ENCODE measurements around the gene ZBTB42. TPM values are rescaled to one million over a fixed set of nuclear protein-coding genes. Genes with fewer than 3 reads are reported as not detected.

ZBTB42 gene
- total and polyA plus RNA-seq, 2 of the 13 experiments (the other 11 are each of a cell fraction or from before 2014, with no cell fraction given) = 2.8 to 4.2 TPM

DNA sequence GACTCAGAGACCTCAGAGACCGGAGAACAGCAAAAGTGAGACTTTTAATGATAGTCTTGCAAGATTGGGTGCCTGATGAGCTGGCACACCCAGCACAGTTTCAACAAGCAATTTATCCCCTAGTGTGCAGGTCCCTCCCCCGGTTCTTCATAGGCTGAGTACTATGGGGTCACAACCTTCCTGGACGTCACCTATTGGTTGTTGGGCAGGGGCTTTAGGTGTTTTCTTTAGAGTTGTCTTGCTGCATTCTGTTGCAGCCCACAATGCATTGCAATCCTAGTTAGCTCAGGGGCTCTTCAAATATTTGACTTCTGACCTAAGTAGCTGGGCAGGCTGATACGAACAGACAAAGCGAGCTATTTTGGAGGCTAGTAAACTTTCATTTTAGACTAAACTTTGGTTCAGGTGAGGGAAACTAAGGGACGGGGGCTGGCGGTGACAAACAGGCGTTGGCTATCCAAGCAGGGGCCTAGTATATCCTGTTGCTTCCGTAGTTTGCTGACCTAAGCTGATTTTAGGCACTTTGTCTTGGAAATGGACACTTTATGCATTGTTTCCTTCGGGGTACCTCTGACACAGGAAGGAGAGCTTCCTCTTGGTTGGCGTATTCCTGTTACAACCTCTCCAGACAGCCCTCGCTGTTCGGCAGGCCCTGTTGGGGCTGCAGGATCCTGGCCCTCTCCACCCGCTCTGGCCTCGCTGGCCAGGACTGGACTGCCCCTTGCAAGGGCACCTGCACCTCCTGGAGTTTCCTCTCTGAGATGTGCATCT, 33.9 kb upstream of the ZBTB42 start (continued):
- TF ChIP-seq, protein P1, sequence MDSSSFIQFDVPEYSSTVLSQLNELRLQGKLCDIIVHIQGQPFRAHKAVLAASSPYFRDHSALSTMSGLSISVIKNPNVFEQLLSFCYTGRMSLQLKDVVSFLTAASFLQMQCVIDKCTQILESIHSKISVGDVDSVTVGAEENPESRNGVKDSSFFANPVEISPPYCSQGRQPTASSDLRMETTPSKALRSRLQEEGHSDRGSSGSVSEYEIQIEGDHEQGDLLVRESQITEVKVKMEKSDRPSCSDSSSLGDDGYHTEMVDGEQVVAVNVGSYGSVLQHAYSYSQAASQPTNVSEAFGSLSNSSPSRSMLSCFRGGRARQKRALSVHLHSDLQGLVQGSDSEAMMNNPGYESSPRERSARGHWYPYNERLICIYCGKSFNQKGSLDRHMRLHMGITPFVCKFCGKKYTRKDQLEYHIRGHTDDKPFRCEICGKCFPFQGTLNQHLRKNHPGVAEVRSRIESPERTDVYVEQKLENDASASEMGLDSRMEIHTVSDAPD (CRISPR knock-in tag; IDR thresholded peaks at IDR 0.05) = 0 out of 2 replicates have a peak, but pooled peaks have one; percentile 47
- TF ChIP-seq, protein P2, sequence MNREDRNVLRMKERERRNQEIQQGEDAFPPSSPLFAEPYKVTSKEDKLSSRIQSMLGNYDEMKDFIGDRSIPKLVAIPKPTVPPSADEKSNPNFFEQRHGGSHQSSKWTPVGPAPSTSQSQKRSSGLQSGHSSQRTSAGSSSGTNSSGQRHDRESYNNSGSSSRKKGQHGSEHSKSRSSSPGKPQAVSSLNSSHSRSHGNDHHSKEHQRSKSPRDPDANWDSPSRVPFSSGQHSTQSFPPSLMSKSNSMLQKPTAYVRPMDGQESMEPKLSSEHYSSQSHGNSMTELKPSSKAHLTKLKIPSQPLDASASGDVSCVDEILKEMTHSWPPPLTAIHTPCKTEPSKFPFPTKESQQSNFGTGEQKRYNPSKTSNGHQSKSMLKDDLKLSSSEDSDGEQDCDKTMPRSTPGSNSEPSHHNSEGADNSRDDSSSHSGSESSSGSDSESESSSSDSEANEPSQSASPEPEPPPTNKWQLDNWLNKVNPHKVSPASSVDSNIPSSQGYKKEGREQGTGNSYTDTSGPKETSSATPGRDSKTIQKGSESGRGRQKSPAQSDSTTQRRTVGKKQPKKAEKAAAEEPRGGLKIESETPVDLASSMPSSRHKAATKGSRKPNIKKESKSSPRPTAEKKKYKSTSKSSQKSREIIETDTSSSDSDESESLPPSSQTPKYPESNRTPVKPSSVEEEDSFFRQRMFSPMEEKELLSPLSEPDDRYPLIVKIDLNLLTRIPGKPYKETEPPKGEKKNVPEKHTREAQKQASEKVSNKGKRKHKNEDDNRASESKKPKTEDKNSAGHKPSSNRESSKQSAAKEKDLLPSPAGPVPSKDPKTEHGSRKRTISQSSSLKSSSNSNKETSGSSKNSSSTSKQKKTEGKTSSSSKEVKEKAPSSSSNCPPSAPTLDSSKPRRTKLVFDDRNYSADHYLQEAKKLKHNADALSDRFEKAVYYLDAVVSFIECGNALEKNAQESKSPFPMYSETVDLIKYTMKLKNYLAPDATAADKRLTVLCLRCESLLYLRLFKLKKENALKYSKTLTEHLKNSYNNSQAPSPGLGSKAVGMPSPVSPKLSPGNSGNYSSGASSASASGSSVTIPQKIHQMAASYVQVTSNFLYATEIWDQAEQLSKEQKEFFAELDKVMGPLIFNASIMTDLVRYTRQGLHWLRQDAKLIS (CRISPR knock-in tag; IDR thresholded peaks at IDR 0.05) = peak; percentile 78; the same call in 1 of the 2 replicates
- no peak for TF ChIP-seq GFI1 (CRISPR knock-in tag; IDR thresholded peaks at IDR 0.05; ENCODE audit: borderline replicate concordance)
- no peak for TF ChIP-seq FOXJ3 (CRISPR knock-in tag; IDR thresholded peaks at IDR 0.05; ENCODE audit: borderline replicate concordance)
- no peak for TF ChIP-seq FOXC1 (CRISPR knock-in tag; IDR thresholded peaks at IDR 0.05; ENCODE audit: borderline replicate concordance)
- TF ChIP-seq U2AF1 (optimal IDR thresholded peaks at IDR 0.05; ENCODE audit: low read depth, low read length) = no peak
- no peak for TF ChIP-seq NPAS2 (CRISPR knock-in tag; IDR thresholded peaks at IDR 0.05; ENCODE audit: borderline replicate concordance)
- TF ChIP-seq, protein P3, sequence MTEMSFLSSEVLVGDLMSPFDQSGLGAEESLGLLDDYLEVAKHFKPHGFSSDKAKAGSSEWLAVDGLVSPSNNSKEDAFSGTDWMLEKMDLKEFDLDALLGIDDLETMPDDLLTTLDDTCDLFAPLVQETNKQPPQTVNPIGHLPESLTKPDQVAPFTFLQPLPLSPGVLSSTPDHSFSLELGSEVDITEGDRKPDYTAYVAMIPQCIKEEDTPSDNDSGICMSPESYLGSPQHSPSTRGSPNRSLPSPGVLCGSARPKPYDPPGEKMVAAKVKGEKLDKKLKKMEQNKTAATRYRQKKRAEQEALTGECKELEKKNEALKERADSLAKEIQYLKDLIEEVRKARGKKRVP (CRISPR knock-in tag; IDR thresholded peaks at IDR 0.05) = no peak; a peak in 1 of 4 replicates
- TF ChIP-seq, protein P4, sequence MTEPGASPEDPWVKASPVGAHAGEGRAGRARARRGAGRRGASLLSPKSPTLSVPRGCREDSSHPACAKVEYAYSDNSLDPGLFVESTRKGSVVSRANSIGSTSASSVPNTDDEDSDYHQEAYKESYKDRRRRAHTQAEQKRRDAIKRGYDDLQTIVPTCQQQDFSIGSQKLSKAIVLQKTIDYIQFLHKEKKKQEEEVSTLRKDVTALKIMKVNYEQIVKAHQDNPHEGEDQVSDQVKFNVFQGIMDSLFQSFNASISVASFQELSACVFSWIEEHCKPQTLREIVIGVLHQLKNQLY (CRISPR knock-in tag; IDR thresholded peaks at IDR 0.05) = no peak
- TF ChIP-seq BRD4 (CRISPR knock-in tag; IDR thresholded peaks at IDR 0.05) = no peak
- no peak for TF ChIP-seq ZNF550 (CRISPR knock-in tag; IDR thresholded peaks at IDR 0.05; ENCODE audit: borderline replicate concordance)
- TF ChIP-seq ZNF530 (CRISPR knock-in tag; IDR thresholded peaks at IDR 0.05; ENCODE audit: low read depth) = no peak
- TF ChIP-seq KLF16 (CRISPR knock-in tag; IDR thresholded peaks at IDR 0.05) = peak in 1 of 2 experiments; percentile 79; a peak in 2 of 4 replicates
- peak; percentile 85 for TF ChIP-seq SIN3A (IDR thresholded peaks at IDR 0.05; ENCODE audit: borderline replicate concordance, low read depth, low read length)
- TF ChIP-seq TBX3 (IDR thresholded peaks at IDR 0.05; ENCODE audit: borderline replicate concordance) = 0 out of 2 replicates have a peak, but pooled peaks have one; percentile 19
- TF ChIP-seq DPF2 (CRISPR knock-in tag; IDR thresholded peaks at IDR 0.05; ENCODE audit: borderline replicate concordance, low read depth) = no peak
- no peak for TF ChIP-seq ZKSCAN1 (IDR thresholded peaks at IDR 0.05; ENCODE audit: low read length)
- TF ChIP-seq ZNF547 (CRISPR knock-in tag; IDR thresholded peaks at IDR 0.05) = no peak
- TF ChIP-seq HIVEP1 (CRISPR knock-in tag; IDR thresholded peaks at IDR 0.05) = no peak
- TF ChIP-seq, protein P5, sequence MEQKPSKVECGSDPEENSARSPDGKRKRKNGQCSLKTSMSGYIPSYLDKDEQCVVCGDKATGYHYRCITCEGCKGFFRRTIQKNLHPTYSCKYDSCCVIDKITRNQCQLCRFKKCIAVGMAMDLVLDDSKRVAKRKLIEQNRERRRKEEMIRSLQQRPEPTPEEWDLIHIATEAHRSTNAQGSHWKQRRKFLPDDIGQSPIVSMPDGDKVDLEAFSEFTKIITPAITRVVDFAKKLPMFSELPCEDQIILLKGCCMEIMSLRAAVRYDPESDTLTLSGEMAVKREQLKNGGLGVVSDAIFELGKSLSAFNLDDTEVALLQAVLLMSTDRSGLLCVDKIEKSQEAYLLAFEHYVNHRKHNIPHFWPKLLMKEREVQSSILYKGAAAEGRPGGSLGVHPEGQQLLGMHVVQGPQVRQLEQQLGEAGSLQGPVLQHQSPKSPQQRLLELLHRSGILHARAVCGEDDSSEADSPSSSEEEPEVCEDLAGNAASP (CRISPR knock-in tag; IDR thresholded peaks at IDR 0.05; ENCODE audit: borderline replicate concordance) = 0 out of 2 replicates have a peak, but pooled peaks have one; percentile 6

Data from HepG2 (cell line).